Upper lobe of left lung (tissue), 6 donors: ENCODE data around the gene USP32. TPM values are rescaled to one million over a fixed set of nuclear protein-coding genes. Genes with fewer than 3 reads are reported as not detected.

ENCODE experiments used
- ATAC-seq, 2 donors: fragments of 200-7000 bp; cut with Tn5 transposase; one replicate each; pipeline ENCODE4 v1.9.1; 2022; ENCODE audit warnings: mild to moderate bottlenecking in 2 of 2, moderate library complexity in 2 of 2; ENCODE audit not compliant: low FRiP score in 2 of 2
- DNase-seq, 2 donors: peaks; one replicate each; pipeline ENCODE4 v3.0.0-alpha.2; 2019 to 2020
- H3K27ac ChIP-seq, 4 donors: fragments of 200-600 bp; sonication (generic); one replicate each; pipeline ENCODE4 v1.5.1; 2016 to 2019
- H3K27me3 ChIP-seq, 4 donors: fragments of 200-600 bp; sonication (generic); one replicate each; pipeline ENCODE4 v1.5.1; 2017 to 2019
- H3K36me3 ChIP-seq, 4 donors: fragments of 200-600 bp; sonication (generic); one replicate each; pipeline ENCODE4 v1.5.1; 2016 to 2019
- H3K4me1 ChIP-seq, 4 donors: fragments of 200-600 bp; sonication (generic); one replicate each; pipeline ENCODE4 v1.5.1; 2018 to 2019
- H3K4me3 ChIP-seq, 4 donors: fragments of 200-600 bp; sonication (generic); one replicate each; pipeline ENCODE4 v1.5.1; 2017 to 2019; ENCODE audit warnings: mild to moderate bottlenecking in 2 of 4, moderate library complexity in 1 of 4
- H3K9me3 ChIP-seq, 4 donors: fragments of 200-600 bp; sonication (generic); one replicate each; pipeline ENCODE4 v1.5.1; 2018 to 2019
- CTCF ChIP-seq, 6 experiments: fragments of 450-650 bp in 4 of 6; fragments of 200-600 bp in 2 of 6; sonication (generic) in 2 of 6; IDR thresholded peaks; one replicate each; pipeline ENCODE4 v1.5.1; 2016 to 2019; ENCODE audit warnings: antibody characterized with exemption in 6 of 6
- EP300 ChIP-seq, 4 donors: sonication (generic); formaldehyde crosslinking; IDR thresholded peaks; one replicate each; pipeline ENCODE4 v1.5.1; 2017; ENCODE audit warnings: antibody characterized with exemption in 4 of 4, control low read depth in 2 of 4
- POLR2A ChIP-seq, 4 donors: fragments of 450-650 bp; IDR thresholded peaks; one replicate each; pipeline ENCODE4 v1.5.1; 2016 to 2017; ENCODE audit warnings: antibody characterized with exemption in 4 of 4, mild to moderate bottlenecking in 2 of 4
- POLR2AphosphoS5 ChIP-seq, 2 donors: sonication (generic); formaldehyde crosslinking; IDR thresholded peaks; one replicate each; pipeline ENCODE4 v1.5.1; 2017; ENCODE audit warnings: antibody characterized with exemption in 2 of 2
- WGBS, 2 donors: methylation state at CpG; one replicate each; pipeline ENCODE4 v1.1.5; 2017 to 2018; 5-methylcytosine and 5-hydroxymethylcytosine counted together
- total RNA-seq, 6 donors: library from RNA; depleted of rRNA in 4 of 6; stranded (reverse); fragments of >200 nt in 4 of 6; gene quantifications; one replicate each; pipeline versions ENCODE4 v1.1.0 to v1.2.1, GENCODE V29; 2016 to 2021
- donor health status: DM: no; HTN: no; CAD: no; lungs with moderate emphysema.
- donor health status: DM: no; HTN: yes; CAD: no; lungs with severe emphysema.

The USP32 gene
- total RNA-seq, 6 donors from 2014 or later: 69.5 to 115 (median 86.3) TPM

GRCh38 chr17:60142872-60143499 lies 248.9 kb downstream of the USP32 start:
- H3K27ac ChIP-seq: peak overlapping the region in 3 of 4 donors; percentile 39 to 78 (median 43)
- 5 to 7% methylated on average over 10 of the region's 10 CpGs for whole genome bisulfite sequencing, 2 donors
- ATAC-seq (peak; percentile 87 to 89), DNase-seq (peak in 1 of 2 donors; percentile 85)
- no peak overlapping the region for H3K4me3 ChIP-seq
- peaks cover 0 to 31% (median 21%) of the 10 kb centered on the region in 4 donors for H3K27me3 ChIP-seq
- TF ChIP-seq POLR2AphosphoS5 (IDR thresholded peaks at IDR 0.05) (no peak), CTCF (IDR thresholded peaks at IDR 0.05) (peak in 5 of 6 experiments; percentile 59 to 75 (median 62))
- H3K36me3 ChIP-seq: no peaks in the 10 kb centered on the region
- H3K4me1 ChIP-seq: peaks cover 30 to 64% (median 36%) of the 10 kb centered on the region in 4 donors
- H3K9me3 ChIP-seq: no peaks in the 10 kb centered on the region

GRCh38 chr17:60141111-60142018 lies 250.6 kb downstream of the USP32 start:
- 25 to 27% methylated on average over 17 to 20 of the region's 52 CpGs for WGBS, 2 donors
- H3K27me3 ChIP-seq: peaks cover 0 to 31% (median 21%) of the 10 kb centered on the region in 4 donors
- DNase-seq (peak in 1 of 2 donors; percentile 83), ATAC-seq (peak in 1 of 2 donors; percentile 33)
- H3K36me3 ChIP-seq: no peaks in the 10 kb centered on the region
- no peak overlapping the region for H3K27ac ChIP-seq
- TF ChIP-seq EP300 (IDR thresholded peaks at IDR 0.05): no peak
- peak in 1 of 4 donors; percentile 7 for TF ChIP-seq POLR2A (IDR thresholded peaks at IDR 0.05)
- no peak for TF ChIP-seq POLR2AphosphoS5 (IDR thresholded peaks at IDR 0.05)
- TF ChIP-seq CTCF (IDR thresholded peaks at IDR 0.05): no peak
- no peak overlapping the region for H3K4me3 ChIP-seq
- H3K9me3 ChIP-seq: no peaks in the 10 kb centered on the region
- H3K4me1 ChIP-seq: peaks cover 30 to 54% (median 36%) of the 10 kb centered on the region in 4 donors

- no peak overlapping the region for H3K27ac ChIP-seq
- TF ChIP-seq POLR2A (IDR thresholded peaks at IDR 0.05) (no peak), EP300 (IDR thresholded peaks at IDR 0.05) (no peak), POLR2AphosphoS5 (IDR thresholded peaks at IDR 0.05) (peak in 1 of 2 donors; percentile 21), CTCF (IDR thresholded peaks at IDR 0.05) (peak; percentile 41 to 77 (median 58))
- H3K4me1 ChIP-seq: peaks cover 33 to 64% (median 43%) of the 10 kb centered on the region in 4 donors
- peaks cover 0 to 31% (median 22%) of the 10 kb centered on the region in 4 donors for H3K27me3 ChIP-seq
- 5 to 9% methylated on average over 12 to 65 of the region's 66 CpGs for WGBS, 2 donors
- peak overlapping the region in 1 of 4 donors; percentile 2 for H3K4me3 ChIP-seq
- H3K36me3 ChIP-seq: no peaks in the 10 kb centered on the region
- H3K9me3 ChIP-seq: no peaks in the 10 kb centered on the region
- peak; percentile 75 to 94 for DNase-seq
- peak; percentile 58 to 66 for ATAC-seq
These were observed 252.3 kb downstream of the USP32 start for GRCh38 chr17:60139438-60140285.

GRCh38 chr17:60138769-60139437 lies 253.0 kb downstream of the USP32 start:
- no peak overlapping the region for H3K27ac ChIP-seq
- DNase-seq (peak in 1 of 2 donors; percentile 65), ATAC-seq (no peak)
- peaks cover 38 to 70% (median 48%) of the 10 kb centered on the region in 4 donors for H3K4me1 ChIP-seq
- no peaks in the 10 kb centered on the region for H3K36me3 ChIP-seq
- TF ChIP-seq POLR2A (IDR thresholded peaks at IDR 0.05) (no peak), EP300 (IDR thresholded peaks at IDR 0.05) (no peak), CTCF (IDR thresholded peaks at IDR 0.05) (no peak), POLR2AphosphoS5 (IDR thresholded peaks at IDR 0.05) (no peak)
- WGBS, 2 donors: 16 to 18% methylated on average over 21 to 28 of the region's 48 CpGs
- H3K9me3 ChIP-seq: no peaks in the 10 kb centered on the region
- peaks cover 0 to 31% (median 22%) of the 10 kb centered on the region in 4 donors for H3K27me3 ChIP-seq
- no peak overlapping the region for H3K4me3 ChIP-seq
